HG02623 (cell line): ENCODE results near the gene DSEL.

Experiments
- ATAC-seq: cut with Tn5 transposase; IDR thresholded peaks from one replicate; pipeline ENCODE4 v1.9.1; 2021; ENCODE audit warnings: moderate library complexity; ENCODE audit not compliant: unreplicated experiment

The DSEL gene

DNA sequence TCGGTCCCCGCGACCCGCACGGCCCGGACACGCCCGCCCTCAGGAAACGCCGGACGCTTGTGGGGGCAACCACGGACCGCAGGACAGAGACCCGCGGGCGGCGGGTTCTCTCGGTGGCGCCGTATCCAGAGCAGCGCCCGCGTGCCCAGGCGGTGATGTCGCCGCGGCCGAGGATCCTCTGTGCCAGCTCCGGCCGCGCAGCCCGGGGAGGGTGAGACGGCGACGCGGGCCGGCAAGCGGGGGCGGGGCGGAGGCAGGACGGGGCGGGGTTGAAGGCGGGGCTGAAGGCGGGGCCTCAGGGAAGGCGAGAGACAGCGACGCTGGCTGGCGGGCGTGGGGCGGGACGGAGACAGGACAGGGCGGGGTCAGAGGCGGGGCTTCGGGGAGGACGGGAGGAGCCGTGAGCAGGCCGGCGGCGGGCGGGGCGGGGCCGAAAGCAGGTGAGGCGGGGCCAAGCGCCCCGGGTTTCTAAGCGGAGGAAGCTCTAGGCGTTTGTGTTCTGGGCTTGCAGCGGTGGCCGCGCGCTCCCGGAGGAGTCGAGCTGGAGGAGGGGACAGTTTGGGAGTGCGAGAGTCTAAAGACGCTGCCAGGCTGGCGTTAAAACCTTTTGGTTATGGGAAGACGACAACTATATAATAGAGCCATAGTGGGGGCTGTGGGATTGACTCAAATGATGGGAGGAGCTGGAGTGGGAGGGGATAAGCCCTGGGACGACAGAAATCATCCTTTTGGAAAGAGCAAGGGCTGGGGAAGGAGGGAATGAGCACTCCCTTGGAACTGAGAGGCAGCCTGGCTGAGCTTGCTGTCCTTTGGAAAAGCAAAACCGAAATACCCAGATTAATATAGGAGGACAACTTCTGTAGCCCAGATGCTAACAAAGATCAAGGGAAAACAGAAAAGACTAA lies at the start of gene DSEL:
TSS of gene DSEL (minus strand) at position 182 of the 905 bp plus-strand sequence. CDS start 2,112 bp downstream, outside the sequence.
- ATAC-seq: peak; percentile 98

DNA sequence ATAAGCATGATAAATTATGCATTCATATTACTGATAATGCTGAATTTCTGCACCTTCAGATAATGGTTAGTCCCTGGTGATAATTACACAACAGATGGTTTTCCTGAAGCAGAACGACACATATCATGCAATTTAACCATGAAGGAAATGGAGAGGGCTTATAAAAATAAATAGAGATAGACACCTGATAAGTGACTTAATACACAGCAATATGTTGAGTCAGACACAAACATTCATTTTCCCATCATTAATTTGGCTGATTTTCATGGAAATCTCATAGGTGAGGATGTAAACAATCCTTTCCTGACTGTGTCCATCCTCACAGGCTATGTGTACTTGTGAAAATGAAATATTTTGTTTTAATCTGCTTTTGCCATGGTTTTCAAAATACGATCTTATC lies 36.9 kb upstream of the DSEL start:
- no peak for ATAC-seq

GRCh38 chr18:67550872-67551520 lies 34.5 kb upstream of the DSEL start:
- no peak for ATAC-seq

DNA sequence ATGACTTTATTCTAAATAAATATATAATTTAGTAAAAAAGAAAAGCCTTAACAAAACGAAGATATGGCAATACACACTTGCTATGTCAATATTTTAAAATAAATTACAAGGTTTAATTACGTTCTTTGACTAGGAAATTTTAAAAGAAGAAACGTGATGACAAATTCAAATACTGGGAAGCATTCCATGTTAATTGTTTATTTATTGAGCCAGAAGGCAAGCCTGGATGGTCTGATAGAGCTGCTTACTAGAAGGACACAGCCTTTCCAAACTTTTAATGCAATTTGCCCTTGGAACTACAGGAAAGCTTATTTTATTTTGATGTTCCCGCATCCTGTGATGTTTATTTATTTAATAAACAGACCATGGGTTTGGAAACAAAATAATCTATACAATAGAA lies 33.4 kb upstream of the DSEL start:
- no peak for ATAC-seq

DNA sequence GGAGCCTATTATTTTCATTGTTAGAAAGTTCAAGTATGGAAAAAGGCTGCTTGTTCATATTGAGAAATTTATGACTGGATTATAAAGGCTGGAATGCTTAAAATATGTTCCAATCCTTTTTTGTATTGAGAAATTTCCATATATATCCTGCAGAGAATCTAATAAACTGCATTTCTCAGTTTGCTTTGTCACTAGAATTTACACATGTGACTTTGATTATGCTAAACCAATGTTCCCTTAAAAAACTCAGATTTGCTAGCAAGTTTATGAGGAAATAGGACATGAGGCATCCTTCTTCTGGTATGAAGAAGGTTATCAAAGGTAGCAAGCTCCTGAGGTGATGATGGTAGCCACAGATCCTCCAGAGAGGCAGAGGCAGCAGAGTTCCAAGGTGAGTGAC lies 29.2 kb upstream of the DSEL start:
- no peak for ATAC-seq

DNA sequence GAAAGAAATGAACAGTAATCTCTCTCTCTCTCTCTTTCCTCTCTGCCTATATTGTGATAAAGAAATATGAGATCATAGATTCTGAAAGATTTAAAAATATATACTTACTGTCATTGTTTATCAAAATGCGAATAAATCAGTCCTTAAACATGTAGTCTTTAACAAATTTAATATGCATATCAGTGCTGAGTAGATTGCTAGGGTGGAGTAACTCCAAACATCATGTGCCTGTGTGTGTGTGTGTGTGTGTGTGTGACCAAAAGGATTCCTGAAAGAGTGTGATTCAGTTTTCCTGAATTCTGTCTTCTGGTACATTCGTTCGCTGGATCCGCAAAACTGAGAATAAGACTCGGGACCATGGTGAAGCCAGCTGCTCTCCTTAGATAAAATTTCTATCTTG lies 24.0 kb upstream of the DSEL start:
- ATAC-seq: no peak

GRCh38 chr18:67531929-67532328 lies 15.4 kb upstream of the DSEL start:
- no peak for ATAC-seq

DNA sequence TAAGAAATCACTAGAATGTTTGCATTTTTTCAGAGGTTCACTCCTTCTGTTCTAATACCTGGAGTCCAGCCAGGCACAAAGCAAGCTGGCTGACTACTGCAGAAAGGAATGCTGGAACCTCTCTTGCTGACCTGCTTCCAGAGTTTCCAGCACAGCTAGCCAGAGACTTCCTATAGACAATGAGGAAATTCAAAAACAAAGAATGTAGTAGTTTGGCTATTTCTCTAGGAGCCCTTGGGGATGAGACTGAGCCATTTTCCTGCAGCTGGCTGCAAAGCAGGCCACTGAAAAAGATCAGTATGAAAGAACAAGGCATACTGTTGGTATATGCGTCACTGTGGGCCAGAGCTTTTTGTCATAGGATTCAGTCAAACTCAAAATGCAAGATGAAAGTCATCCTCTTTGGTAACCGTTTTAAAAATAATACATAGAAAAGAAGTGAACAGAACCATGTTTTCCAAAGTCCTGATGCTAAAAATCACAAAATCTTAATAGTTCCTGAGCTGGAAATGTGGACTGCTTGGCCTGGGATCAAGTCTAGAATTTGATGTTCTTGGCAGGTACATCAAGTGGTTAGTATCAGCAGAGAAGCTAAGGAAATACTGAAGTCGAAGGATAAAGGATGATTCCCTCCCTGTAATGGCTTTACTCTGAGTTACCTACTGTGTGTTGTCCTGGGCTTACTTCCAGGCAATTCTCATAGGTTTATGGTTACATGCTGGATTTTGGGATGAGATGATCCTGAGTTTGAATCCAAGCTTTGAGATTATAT lies 9.0 kb upstream of the DSEL start:
- no peak for ATAC-seq

- ATAC-seq: no peak
Measured at GRCh38 chr18:67520351-67520921, 3.9 kb upstream of the DSEL start.

DNA sequence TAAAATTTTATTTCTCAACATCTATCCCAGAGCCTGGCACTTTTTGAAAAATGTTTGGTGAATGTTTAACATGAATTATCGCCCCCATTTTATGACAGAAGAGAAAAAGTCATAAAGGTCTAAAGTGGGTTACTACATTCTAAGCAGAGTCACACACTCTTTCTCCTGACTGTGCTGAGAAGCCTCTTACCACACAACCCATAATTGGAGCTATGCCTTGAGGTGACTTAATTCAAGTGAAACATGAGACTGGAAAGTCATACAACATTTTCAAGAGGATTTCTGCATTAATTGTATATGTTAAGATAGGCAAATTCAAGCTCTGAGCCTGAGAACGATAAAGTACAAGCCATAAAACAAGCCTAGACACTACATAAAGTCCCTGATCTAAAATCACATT lies 3.1 kb upstream of the DSEL start:
- no peak for ATAC-seq

- no peak for ATAC-seq
Measured at GRCh38 chr18:67518566-67518965, 2.0 kb upstream of the DSEL start.

DNA sequence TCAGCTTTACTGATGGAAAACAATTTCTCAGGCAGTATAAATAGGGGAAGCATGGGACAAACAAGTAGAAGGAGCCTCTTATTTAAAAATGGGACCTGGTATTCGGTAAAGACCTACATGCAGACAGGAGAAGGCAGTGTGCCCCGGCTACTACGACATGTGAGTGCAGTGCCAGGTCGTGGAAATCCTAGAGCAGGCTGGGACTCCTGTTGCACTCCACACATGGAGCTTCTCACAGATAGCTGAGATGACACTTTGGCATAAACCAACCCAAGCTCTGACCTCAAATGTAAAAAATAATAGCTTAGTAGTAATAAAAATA lies 885 bp upstream of the DSEL start:
- ATAC-seq: no peak

DNA sequence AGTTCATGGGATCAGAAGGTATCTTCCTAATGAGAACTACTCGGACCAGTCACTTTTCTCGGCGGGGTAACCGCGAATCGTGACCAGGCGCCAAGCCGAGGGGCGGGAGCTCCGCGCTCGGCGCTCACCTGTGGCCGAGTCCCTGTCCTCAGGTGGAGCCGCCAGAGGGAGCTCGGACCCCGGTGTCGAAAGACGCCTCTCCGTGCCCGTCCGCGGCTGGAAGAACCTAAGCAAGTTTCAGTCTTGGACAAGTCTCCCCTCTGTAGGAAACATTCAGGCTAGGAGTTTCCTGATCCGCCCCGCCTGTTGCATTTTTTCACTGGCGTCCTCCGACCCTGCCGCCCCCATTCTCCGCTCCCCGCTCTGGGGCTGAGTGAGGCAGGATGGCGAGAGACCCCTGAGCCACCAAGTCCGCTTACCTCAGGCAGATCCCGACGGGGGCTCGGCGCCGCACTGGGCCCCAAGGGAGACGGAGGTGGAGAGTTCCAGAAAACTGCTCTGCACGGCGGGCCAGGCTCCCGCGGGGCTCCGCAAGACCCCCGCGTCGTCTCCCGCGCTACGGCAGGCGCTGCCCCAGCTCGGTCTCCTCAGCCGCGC lies 480 bp downstream of the DSEL start:
- ATAC-seq: peak; percentile 17

DNA sequence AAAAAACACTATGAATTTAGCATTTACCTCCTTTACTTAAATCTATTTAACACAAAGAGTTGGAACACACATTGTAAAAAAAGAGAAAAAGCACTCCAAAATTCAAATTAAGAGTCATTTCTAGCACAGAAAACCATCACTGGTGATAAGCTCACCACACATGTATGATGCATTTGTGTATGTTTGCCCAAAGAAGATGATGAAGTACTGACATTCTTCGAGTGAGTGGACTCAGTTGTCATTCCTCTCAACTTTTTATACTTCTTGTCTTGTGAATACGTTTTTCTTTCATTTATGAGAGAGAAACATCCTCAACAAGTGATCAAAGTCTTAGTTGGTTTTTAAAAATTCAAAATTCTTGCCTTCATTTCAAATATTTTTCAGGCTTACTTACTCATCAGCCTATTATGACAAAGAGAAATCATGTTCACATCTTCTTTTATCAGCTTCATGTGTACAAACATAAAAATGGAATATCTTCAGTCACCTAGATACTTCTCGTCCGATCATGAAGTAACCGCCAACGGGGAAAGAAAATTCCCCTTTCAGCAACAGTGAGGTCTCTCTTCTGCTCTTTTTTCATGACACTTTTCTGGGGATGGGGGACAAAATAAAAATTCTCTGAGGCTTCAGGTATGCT lies 1.5 kb downstream of the DSEL start:
- no peak for ATAC-seq

DNA sequence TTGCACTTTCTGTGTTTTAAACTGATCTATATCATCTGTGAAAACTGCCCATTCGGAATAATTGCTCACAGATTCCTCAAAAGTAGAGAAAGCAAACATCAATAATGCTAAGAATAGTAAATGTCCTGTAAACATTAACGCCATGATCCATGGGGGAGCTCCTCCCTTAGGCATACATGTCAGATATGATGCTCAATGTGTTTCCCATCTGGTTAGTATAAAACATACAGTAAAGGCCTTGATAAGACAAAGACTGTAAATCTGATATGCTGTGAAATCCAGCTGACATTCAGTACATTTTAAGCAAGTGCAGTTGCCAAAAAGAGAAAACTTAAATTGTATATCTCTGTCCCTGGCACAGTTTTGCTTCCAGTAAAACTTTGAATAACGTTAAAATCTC lies 2.1 kb downstream of the DSEL start:
- ATAC-seq: no peak

DNA sequence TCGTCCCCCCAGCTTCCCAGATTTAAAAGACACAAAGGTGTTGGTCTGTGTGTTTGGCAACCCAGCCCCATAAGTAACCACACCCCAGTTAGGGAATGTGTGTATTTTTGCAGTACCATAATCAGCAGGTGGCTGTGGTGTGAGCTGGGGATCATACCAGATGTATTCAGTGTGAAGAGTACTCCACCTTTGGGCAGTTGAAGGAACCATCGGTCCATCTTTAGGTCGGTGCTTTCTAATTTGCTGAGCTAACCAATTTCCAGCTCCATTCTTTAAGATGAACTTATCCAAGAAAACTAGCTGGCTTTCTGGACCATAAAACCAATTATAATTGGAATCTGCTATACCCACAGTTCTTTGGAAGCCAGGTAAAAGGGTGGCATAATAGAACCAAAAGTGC lies 3.2 kb downstream of the DSEL start:
- ATAC-seq: no peak

DNA sequence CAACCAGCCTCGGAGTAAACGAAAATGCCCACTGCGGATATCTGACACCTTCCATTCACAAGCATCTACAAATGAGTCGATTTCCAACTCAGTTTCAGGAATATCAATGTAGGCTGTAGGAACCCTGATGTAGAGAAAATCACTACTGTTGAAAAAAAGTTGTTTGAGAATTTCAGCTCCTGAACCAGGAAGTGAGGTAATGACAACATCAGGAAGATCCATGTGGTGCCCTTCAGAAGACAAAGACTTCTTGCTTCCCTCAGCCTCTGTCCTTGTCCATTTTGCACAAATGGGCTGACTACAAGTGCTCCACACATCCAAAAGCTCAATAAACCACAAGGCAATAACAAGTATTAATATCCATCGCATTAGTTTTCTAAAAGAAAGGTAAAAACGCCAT lies 4.7 kb downstream of the DSEL start:
- no peak for ATAC-seq

DNA sequence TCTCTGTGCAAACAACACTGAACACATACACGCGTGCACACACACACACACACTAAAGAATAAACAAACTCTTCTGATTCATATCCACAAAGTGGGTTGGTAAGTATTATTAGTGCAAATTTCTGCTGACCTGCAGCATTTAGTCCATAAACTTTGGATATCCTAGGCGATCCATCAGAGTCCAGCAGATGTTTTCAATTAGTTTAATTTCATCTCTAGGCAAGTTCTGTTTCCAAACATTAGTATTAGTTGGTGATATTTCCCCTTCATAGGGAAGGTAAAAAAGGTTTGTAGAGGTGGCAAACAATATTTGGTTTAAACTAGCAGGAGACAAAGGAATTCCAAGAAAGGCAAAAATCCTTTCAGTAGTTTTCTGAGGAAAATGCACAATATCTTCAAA lies 5.7 kb downstream of the DSEL start:
- no peak for ATAC-seq

DNA sequence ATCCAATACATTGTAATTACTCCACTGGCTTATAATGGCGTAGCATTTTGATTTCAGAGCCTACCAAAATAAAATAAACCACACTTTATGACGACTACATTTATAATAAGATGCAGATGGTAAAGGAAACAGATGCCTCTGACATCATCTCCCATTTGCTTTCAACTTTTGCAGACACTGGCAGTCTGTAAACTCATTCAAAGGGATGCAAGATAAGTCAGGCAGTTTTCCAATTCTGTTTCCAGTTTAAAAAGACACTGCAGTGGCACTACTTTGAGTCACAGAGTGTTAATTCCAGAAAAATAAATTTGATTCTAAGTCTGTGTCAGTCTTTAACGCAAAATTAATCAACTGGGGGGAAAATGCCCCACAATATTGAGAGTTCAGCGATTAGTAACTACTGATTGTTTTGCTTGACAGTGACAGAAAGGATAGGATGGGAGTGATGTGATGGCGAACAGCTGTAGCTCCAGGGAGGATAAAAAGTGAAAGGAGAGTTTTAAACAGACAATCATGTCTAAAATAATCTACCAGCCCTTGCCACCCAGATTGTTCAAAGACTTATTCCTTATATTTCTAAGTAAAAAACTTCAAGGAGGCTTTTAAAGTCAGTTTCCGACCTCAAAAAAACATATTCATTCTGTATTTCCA lies 6.7 kb downstream of the DSEL start:
- no peak for ATAC-seq

DNA sequence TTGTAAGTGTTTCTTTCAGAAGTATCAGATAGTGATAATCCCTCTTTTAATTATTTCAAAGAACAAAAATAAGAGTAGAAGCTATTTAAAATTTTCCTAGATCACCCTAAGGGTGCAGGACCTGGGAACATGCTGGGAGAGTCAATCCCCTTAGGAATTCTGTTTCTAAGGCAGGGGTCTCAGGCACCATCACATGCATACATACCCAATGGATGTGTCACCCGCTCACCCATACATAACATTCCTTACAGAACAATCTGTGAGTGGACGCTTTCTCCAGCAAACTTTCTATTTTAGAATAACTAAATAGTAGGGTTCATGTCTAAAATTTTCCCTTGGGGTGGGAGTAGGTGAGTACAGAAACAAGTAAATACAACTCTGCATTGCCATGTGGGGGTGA lies 8.4 kb downstream of the DSEL start:
- no peak for ATAC-seq
